LNCAP (cell line): ENCODE results near the gene M6PR.

Experiments
- TF ChIP-seq, protein P1 (sequence below): fragments of 450-650 bp; IDR thresholded peaks from 2 replicates; pipeline ENCODE4 v1.5.1; 2017; ENCODE audit warnings: mild to moderate bottlenecking

M6PR gene

GRCh38 chr12:8987685-8988084, 38.2 kb upstream of the M6PR start:
- TF ChIP-seq, protein P1, sequence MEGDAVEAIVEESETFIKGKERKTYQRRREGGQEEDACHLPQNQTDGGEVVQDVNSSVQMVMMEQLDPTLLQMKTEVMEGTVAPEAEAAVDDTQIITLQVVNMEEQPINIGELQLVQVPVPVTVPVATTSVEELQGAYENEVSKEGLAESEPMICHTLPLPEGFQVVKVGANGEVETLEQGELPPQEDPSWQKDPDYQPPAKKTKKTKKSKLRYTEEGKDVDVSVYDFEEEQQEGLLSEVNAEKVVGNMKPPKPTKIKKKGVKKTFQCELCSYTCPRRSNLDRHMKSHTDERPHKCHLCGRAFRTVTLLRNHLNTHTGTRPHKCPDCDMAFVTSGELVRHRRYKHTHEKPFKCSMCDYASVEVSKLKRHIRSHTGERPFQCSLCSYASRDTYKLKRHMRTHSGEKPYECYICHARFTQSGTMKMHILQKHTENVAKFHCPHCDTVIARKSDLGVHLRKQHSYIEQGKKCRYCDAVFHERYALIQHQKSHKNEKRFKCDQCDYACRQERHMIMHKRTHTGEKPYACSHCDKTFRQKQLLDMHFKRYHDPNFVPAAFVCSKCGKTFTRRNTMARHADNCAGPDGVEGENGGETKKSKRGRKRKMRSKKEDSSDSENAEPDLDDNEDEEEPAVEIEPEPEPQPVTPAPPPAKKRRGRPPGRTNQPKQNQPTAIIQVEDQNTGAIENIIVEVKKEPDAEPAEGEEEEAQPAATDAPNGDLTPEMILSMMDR, result no peak

- TF ChIP-seq, protein P1, result no peak
These were observed 37.7 kb upstream of the M6PR start for GRCh38 chr12:8987163-8987562.

DNA sequence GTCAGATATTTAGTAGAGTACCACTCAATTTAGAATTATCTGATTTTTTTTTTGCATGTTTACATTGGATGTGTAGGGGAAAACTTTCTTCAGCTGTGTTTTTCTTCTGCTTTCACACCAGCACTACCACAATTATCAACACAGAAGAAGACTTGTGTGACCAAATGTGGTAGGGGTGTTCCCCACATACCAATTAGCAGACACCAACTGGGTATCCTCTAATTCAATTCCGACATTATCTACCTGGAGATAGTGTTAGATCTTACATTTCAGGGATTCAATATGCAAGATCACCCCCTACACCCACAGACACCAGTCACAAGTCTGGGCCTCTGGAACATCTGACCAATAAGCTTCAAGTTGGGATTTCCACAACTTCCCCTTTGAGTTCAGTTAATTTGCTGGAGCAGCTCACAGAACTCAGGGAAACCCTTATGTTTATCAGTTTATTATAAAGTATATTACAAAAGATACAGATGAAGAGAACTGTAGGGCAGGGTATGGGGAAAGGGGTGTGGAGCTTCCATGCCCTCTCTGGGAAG, 35.8 kb upstream of the M6PR start:
- TF ChIP-seq, protein P1, result no peak

DNA sequence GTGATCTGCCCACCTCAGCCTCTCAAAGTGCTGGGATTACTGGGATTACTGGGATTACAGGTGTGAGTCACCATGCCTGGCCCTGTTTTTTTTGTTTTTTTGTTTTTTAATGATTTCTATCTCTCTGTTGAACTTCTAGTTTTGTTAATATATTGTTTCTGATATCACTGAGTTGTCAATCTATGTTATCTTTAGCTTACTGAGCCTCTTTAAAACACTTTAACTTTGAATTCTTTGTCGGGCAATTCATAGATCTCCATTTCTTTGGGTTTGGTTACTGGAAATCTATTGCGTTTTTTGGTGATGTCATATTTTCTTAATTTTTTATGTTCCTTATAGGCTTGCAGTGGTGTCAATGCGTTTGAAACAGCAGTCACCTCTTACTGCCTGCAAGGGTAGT, 30.7 kb upstream of the M6PR start:
- TF ChIP-seq, protein P1, result no peak

DNA sequence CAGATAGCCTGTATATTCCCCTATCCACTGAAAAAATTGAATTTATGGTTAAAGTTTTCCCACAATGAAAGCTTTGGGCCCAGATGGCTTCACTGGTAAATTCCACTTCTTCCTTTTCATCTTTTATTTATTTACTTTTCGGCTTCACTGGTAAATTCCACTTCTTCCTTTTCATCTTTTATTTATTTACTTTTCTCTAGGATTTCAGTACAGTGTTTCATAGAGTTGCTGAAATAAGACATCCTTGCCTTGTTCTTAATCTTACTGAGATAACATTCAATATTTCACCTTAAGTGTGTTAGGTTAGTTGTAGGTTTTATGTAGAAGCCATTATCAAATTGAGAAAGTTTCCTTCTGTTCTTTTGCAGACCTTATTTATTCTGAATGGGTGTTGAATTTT, 21.0 kb upstream of the M6PR start:
- TF ChIP-seq, protein P1, result no peak

DNA sequence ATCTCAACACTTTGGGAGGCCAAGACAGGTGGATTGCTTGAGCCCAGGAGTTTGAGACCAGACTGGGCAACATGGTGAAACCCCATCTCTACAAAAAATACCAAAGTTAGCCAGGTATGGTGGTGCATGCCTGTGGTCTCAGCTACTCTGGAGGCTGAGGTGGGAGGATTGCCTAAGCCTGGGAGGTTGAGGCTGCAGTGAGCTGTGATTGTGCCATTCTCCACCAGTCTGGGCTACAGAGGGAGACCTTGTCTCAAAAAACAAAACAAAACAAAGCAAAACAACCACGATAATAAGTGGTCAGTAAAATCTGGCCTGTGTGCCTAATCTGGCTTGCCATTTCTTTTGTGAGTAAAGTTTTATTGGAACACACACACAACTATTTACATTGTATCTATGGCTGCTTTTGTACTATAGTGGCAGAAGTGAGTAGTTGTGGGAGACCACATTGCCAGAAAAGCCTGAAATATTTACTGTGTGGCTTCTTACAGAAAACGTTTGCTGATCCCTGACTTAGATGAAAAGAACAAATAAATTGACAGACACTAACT, 20.5 kb upstream of the M6PR start:
- TF ChIP-seq, protein P1, result no peak

DNA sequence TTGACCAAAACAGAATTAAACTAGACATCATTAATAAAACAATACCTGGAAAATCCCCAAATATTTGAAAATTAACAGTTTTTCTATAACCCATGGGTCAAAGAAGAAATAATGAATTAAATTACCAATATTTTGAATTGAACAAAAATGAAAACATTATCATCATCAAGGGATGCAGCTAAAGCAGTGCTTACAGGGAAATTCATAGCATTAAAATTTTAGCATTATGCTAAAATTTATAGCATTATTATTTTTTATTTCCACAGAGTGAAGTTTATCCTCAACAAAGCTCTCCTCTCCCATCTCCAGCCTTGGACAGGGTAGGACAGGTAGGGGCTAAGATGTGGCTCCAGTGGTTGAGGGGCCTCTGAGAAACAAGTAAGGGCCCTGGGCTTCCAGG, 19.3 kb upstream of the M6PR start:
- TF ChIP-seq, protein P1, result no peak

- TF ChIP-seq, protein P1, result no peak
These were observed 10.7 kb upstream of the M6PR start for GRCh38 chr12:8960176-8960575.
